ENCODE results near the gene DIAPH1.

DIAPH1 gene

DNA sequence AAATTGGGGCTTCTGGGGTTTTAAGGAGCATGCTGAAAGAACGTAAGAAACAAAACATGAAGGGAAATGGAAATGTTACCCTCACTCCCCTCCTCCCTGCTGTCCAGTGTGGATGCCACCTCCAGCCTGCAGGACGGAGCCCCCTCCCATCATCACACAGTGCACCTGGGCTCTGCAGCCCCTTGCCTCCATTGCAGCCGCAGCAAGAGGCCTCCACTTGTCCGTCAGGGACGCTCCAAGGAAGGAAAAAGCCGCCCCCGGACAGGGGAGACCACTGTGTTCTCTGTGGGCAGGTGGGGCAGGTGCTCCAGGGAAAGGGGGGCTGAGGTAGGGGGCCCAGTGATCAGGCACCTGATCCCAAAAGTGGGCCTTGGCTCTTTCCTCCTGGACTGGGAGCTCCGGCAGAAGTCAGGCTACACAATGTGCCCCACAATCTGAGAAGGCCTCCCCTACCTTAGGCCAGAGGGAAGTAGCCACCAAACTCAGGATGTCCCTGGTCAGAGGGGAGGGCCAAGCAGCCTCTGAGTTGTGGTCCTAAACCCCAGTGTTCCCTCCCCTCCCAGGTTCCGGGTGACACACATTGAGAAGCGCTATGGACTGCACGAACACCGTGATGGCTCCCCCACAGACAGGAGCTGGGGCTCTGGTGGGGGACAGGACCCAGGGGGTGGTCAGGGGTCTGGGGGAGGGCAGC is 20.7 kb upstream of the DIAPH1 start:
- no peak for DNase-seq (ENCODE audit: low read depth in 2 of 2)

DNA sequence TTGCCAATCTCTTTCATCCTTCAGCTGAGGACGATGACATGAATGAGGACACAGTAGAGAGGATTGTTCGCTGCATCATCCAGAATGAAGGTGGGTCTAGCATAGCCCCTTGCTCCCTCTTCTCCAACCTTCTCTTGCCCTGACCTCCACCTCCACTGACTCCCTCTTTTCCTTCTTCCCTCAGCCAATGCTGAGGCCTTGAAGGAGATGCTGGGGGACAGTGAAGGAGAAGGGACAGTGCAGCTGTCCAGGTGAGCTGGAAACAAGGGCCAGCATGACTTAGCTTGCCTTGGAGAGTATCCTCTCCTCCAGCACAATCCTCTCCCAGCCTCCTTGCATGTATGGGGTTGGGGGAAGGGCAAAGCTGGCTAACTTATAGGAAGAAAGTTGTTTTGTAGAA is 20.0 kb upstream of the DIAPH1 start:
- DNase-seq (ENCODE audit: low read depth in 2 of 2): no peak

DNA sequence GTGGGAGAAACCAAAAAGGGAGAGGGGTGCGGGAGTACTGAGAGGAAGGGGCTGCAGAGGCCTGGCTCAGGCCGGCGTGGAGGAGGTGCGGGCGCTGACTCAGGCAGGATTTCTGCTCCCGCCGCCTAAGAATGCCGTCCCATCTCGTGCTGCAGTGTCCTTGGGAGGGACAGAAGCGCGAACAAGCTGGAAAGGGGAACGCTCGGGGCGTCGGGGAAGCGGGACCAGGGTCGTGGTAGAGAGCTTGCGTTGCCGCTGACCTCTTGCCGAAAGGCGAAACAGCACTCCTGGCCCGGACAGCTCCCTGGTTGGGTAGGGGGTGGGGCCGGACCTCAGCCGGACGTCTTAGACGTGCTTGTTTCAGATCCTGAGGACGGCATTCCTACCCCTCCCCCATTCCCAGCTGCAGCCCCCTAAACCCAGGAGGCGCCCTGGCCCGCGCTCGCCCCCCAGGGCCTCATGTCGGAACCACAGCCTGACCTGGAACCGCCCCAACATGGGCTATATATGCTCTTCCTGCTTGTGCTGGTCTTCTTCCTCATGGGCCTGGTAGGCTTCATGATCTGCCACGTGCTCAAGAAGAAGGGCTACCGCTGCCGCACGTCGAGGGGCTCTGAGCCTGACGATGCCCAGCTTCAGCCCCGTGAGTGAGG is 19.1 kb upstream of the DIAPH1 start:
- DNase-seq (ENCODE audit: low read depth in 2 of 2): peak in 1 of 2 donors; percentile 31

DNA sequence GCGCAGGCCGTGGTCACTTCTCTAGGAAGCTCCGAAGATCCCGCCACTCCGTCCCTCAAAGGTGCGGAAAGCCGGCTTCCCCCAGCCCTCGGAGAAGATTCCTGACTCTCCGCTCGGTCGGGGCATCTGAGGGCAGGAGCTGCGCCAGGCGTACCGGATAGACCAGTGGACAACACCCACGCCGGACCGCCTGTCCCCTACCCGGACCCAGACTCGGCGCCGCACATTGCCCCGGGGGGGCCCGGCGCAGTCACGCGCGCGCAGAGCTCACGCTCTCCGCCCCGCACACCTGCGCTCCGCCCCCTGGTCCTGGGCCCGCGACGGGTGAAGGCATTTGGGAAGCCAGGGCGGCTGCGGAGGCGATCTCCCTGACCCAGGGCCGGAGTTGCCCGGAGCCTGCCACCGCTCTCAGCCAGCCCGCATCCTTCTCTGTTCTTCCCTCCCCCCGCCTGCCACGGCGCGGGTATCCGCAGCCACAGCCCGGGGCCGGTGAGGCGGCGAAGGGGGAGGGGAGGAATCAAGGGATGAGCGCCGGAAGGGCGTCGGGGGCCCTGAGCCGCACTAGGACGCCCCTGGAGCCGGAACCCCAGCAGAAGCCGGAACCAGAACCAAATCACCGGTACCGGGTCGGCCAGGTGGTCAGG is 18.4 kb upstream of the DIAPH1 start:
- peak in 1 of 2 donors; percentile 20 for DNase-seq (ENCODE audit: low read depth in 2 of 2)

DNA sequence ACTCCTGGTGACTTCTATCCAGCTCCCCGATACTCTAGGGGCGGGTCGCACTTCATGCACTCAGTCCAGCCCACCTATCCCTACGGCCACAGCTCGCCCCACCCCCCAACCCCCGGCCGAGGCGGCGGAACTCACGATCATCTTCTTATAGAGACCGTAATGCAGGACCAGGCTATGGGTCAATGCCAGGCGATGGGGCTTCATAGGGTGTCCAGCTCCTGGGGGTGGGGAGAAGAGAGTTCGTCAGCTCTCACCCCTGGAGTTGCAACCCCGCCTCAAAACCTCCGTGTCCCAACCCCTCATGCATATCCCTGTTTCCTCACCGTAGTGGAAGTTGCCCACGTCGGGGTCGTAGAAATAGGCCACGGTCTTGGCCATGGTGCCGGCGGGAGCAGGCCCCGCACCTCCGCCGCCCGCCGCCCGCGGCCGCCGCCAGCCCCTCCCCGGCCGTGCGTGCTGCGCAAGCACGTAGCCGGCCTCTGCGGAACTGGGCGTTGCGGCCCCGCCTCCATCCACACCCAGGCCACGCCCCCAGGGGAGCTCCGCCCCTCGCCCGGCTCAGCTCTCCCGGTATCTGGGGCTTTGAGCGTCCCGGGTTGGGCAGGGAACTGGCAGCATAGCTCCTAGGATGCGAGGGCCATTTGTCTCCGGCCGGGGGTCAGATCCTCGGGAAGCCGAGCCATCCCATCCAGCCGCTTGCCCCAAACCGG is 17.8 kb upstream of the DIAPH1 start, which contains the start of the genes HDAC3 and RELL2:
Gene HDAC3 (minus strand): TSS at position 437 of the 710 bp plus-strand sequence. CDS start 59 bp downstream, at position 378.
Gene RELL2 (plus strand): TSS at position 585 of the 710 bp plus-strand sequence. CDS start 1,229 bp downstream, outside the sequence.
- peak; percentile 83 to 89 for DNase-seq (ENCODE audit: low read depth in 2 of 2)

DNA sequence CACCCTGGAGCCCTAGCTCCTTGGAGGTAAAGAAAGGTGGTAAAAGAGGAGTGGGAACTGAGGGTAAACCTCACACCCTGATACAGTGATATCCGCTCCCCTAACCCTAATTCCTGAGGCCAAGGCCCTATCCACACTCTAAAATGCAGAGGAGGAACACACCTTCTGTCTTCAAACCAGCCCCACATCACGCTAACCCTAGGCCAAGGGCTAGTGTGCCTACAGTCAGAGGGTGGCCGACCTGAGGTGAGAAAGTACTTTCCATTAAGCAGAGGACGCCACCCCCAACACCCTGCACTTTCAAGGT is 17.3 kb upstream of the DIAPH1 start:
- no peak for DNase-seq (ENCODE audit: low read depth in 2 of 2)

DNA sequence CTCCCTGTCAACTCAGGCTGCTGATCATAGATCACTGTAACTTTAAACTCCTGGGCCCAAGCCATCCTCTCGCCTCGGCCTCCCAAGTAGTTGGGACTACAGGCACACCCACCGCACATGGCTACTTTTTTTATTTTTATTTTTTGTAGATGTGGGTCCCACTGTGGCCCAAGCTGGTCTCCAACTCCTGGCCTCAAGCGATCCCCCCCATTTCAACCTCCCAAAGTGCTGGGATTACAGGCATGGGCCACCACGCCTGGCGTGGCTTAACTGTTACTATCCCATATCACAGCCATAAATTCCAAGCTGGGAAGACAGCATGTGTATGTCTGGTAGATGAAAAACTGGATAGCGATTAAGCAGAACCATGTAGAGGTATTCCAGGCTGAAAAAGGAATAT is 16.8 kb upstream of the DIAPH1 start:
- DNase-seq (ENCODE audit: low read depth in 2 of 2): no peak

DNA sequence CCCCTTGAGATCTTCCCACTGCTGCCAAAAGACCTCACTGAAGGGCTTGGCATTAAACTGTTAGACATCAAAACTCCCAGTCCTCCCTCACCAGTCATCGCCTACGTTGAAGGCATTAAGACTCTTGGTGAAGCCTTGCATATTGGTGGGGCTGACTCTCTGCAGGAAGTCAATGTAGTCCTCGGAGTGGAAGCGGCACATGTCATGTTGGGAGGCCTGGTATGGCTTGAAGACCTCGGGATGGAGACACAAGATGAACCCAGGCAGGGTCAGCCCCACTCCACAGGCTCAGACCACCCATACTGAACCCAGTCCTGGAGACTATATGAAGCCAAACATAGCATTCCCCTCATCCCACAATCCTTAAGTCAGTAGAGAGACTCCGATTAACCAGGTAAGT is 15.9 kb upstream of the DIAPH1 start:
- no peak for DNase-seq (ENCODE audit: low read depth in 2 of 2)

DNA sequence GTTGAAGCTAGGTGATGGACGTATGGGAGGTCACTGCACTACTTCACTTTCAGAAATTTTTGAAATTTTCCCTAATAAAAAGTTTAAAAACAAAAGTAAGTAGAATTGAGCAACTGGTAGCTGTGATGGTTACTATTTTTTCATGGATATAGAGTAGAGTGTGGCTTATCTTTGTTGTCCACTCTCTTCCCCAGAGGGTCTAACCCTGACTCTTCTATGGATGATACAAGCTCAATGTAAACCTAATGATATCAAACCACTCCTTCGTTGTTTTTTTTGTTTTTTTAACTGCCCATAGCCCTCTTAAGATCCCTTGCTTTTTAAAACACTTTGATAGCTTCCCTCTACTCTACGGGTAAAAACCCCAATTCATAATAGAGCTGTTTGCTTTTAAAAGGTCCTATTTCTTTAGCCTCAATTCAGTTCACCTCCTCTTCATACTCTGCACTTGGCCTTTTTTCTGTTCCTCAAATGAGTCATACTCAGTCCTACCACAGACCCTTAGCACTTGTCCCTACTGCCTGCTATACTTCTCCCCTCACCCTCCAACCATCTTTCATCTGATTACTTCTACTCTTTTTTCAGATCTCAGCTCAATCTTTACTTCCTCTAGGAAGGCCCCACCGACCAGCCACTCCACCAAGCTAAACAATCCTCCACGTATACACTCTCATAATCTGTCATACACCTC is 15.2 kb upstream of the DIAPH1 start:
- no peak for DNase-seq (ENCODE audit: low read depth in 2 of 2)

DNA sequence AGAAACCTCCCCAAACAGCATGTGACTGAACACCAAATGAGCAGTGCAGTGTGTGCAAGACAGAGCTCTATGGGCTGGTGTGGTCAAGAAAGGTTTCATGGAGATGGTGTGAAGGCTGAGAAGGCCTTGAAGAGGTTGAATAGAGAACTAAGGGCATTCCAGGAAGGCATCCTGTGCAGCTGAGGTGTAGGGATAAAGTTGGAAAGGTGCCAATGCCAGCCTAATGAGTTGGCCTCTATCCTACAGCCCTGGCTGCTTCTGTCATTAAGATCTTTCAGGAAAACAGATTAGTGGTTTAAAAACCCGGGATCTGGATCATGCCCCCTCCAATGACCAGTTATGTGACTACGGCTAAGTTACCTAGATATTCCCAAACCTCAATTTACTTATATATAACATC is 13.8 kb upstream of the DIAPH1 start:
- no peak for DNase-seq (ENCODE audit: low read depth in 2 of 2)

DNA sequence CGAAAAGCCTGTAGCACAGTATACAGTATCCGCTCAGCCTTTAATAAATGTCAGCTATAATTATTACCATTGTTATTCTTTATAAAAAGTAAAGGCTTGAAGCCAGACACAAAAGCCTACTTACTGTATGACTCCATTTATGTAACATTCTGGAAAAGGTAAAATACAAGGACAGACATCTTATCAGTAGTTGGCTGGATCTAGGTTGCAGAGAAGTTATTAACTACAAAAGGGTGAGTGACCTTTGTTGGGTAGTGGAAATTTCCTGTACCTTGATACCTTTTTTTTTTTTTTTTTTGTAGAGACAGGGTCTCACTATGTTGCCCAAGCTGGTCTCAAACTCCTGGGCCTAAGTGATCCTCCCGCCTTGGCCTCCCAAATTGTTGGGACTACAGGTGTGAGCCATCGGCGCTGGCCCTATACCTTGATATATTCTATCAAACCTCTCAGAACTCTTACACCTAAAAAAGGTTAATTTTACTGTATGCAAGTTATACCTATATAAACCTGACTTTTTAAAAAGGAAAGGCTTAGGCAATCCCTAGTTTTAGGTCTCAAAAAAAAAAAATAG is 11.9 kb upstream of the DIAPH1 start:
- no peak for DNase-seq (ENCODE audit: low read depth in 2 of 2)

DNA sequence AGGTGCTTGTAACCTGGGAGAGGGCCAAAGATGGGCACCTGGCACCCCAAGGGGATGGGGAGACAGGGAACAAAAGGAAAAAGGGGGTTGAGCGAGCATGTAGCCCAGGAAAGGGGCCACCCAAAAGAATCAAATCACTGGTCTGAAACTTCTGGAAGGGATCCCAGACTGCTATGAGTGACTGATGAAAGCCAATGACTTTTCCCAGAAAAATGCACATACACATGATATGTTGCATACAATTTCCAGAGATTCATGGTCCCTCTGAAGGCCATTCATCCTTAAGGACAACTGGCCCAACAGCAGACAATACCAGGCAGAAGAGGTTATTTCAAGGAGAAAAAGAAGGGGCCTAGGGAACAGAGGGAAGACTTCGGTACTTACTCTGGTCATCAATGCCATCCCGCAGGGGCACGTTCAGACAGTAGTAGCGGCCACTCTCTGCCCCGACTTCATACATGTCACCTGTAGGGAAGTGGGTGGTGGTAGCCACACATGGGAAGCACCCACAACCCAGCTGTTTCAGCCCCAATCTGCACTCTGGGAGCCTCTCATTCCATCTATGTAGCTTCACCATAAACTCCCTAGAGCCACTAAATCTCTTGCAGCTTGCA is 9.5 kb upstream of the DIAPH1 start:
- no peak for DNase-seq (ENCODE audit: low read depth in 2 of 2)

DNA sequence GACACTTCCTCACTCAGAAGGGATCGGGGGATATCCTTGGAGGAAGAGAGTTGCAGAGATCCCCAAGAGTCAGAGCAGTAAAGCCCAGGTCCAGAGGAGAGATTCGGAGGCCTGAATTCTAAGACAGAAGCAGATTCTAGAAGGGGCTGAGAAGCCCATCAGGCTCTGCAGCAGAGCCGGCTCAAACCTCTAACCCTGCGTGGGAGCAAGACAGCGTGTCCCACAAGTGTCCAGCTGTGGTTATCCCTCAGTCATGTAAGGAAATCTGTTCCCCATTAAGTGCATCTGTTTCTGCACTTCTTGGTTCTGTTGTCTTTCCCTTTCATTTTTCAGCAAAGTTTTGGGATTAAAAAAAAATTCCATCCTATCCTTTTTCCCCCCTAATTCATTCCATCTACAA is 4.8 kb upstream of the DIAPH1 start:
- no peak for DNase-seq (ENCODE audit: low read depth in 2 of 2)

DNA sequence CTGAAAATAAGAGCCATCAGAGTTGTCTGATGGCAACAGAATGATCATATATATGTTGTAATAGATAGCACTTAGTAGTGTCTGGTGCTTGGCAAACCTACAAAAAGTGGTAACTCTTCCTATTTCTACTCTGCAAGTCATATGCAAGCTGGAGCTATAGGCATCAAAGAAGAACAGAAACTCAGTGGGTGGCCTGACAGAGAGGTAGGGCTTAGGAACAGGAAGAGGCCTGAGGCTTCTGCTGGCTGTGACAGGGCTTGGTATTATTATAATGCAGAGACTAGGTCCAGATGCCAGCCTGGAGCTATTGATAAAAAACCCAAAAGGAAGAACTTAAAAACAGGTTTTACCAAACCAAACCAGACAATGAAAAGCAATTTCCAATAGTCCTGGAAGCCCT is 4.4 kb upstream of the DIAPH1 start:
- DNase-seq (ENCODE audit: low read depth in 2 of 2): no peak

DNA sequence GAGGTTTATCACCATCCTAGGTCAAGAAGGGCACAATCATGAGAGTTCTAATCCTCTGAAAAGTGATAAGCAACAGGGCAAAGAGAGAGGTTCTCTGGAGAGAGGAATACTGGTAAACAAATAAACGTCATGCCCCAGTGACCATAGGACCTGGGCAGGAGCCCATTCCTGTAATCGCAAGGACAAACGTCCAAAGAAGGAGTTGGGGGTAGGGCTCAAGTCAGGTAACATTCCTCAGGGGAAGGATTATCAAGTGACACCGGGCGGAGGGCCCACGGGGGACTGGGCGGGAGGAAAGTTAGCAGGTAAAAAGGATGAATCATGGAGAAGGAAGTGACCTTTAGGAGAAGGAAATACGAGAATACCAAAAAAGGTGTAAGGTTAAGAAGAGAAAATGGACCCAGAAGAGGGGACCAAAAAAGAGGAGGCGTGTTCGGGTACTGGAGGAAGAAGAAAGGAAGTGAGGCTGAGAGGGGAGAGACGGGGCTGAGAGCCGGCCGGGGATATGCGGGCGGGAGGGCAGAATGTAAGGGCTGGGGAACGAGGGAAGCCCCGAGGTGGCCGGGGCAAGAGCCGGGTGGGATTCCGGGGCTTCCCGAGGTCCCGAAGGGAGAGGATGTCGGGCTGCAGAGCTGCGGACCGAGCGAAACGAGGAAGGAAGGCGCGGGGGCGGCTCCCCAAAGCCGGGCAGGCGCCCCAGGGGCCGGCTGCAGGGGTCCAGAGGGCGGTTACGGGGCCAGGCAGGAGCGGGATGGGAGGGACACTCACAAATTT is 583 bp downstream of the DIAPH1 start:
- DNase-seq (ENCODE audit: low read depth in 2 of 2): peak in 1 of 2 donors; percentile 15

DNA sequence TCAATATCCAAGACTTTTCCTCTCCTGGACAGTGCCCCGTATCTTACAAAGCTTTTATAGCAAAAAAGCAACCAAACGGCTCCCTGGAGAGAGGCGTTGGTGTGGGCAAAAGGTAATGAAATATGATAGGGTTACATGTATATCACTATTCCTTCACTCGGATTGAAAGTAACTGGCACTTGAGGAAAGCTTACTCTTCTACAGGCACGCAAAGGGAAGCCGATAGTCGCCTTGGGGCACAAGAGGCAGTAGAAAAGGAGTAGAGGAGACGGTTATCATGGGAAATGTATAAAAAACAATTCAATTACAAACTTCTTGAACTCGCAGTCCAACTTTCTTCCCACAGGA is 1.1 kb downstream of the DIAPH1 start:
- no peak for DNase-seq (ENCODE audit: low read depth in 2 of 2)

DNA sequence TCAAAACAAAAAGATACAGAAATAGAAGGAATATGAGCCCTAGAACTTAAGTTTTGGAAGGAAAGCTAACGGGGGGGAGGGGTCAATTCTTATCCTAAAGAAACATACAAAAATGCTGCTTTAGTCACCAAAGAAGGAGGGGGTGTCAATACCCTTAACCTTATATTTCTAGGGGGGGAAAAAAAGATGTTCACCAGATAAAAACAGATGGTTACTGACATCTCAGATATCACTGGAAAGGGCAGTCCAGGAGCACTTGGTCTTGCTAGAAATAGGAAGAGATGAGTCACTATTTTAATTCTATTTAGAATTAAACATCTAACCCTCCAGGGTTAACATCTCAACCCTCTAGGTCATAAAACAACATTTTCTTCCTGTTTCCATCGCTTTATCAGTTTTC is 1.7 kb downstream of the DIAPH1 start:
- no peak for DNase-seq (ENCODE audit: low read depth in 2 of 2)

DNA sequence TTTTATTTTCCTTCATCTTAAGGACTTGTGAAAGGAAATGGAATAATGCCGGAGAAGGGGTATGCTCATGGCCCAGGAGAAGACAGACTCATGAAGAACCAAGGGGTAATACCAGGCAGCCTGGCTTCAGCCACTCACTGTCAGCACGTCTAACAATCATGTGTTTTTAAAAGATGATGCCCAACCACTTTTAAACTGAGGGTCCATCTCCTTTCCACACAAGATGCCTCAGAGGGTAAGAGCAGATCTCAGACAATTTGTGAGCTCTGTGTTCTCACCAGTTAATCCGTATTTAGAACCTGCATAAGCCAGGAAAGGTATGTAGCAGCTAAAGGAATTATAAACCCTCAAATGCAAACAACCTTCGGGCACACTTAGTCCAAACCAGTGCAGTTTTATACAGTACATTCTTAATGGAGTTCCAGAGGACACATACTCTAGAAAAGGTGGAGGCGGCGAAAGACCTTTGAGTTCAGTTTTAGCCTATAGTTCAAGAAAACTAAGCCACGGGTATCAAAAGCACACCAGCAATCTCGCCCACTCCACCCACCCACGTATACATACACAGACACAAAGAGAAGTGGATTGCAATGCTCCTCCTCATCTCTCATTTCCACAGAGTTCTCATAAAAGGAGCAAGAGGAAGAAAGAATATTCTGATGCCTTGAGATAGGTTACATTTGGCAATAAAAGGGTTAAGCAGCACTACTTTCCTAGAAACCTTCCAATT is 2.6 kb downstream of the DIAPH1 start:
- DNase-seq (ENCODE audit: low read depth in 2 of 2): no peak

DNA sequence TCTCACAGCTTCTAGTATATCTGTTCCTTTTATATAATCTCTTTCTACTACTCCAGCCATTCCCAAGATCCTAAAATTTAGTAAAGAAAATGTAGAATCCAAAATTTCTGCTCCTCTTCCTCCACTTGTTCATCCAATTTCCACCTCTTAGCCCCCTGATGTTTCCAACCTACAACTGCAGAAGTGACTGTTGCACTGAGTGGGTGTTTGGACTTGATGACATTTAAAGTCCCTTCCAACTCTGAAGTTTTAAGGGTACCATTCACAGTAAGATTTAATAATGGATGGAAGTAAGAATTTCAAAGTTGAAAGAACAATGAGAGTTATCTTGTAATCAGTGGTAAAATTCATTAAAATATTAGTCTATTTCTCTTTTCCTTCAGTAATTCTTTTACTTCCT is 5.5 kb downstream of the DIAPH1 start:
- no peak for DNase-seq (ENCODE audit: low read depth in 2 of 2)

DNA sequence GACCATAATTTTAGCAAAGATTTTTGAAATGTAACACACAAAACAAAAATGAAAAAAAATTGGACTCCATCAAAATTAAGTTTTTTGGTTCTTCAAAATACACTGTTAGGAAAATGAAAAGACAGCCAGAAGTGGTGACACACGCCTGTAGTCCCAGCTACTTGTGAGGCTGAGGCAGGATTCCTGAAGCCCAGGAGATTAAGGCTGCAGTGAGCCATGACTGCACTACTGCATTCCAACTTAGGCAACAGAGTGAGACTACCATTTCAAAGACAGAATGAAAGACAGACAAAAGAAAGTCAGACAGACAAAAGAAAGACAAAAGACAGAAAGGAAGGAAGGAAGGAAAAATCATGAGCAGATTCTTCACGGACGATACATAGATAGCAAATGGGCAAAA is 7.5 kb downstream of the DIAPH1 start:
- DNase-seq (ENCODE audit: low read depth in 2 of 2): no peak
